Measurements from ENCODE around the gene GAGE1.
"Not testable (repeated sequence)": the region's sequence is repeated elsewhere in the genome, so short reads cannot be mapped to it uniquely, and the experiment has no call there.

The GAGE1 gene

DNA sequence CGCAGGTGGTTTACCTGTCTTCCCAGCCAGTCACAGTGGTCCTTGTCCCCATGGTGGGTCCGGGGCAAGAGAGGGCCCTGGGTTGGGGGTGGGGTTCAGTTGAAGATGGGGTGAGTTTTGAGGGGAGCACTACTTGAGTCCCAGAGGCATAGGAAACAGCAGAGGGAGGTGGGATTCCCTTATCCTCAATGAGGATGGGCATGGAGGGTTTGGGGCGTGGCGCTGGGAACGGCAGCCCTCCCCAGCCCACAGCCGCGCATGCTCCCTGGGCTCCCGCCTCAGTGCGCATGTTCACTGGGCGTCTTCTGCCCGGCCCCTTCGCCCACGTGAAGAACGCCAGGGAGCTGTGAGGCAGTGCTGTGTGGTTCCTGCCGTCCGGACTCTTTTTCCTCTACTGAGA, at the start of gene GAGE1:
Gene GAGE1 (plus strand): TSS at position 301 of the 400 bp plus-strand sequence. CDS start 1,155 bp downstream, outside the sequence.
- DNase-seq (ENCODE audit: low read depth in 1 of 2, low spot score in 1 of 2): not testable (repeated sequence)

DNA sequence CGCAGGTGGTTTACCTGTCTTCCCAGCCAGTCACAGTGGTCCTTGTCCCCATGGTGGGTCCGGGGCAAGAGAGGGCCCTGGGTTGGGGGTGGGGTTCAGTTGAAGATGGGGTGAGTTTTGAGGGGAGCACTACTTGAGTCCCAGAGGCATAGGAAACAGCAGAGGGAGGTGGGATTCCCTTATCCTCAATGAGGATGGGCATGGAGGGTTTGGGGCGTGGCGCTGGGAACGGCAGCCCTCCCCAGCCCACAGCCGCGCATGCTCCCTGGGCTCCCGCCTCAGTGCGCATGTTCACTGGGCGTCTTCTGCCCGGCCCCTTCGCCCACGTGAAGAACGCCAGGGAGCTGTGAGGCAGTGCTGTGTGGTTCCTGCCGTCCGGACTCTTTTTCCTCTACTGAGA, 47.8 kb upstream of the GAGE1 start, which contains the start of gene GAGE12E:
Gene GAGE12E (plus strand): TSS at position 301 of the 400 bp plus-strand sequence. CDS start 1,155 bp downstream, outside the sequence.
- DNase-seq (ENCODE audit: low read depth in 1 of 2, low spot score in 1 of 2): not testable (repeated sequence)

- DNase-seq (ENCODE audit: low read depth in 1 of 2, low spot score in 1 of 2): not testable (repeated sequence)
Measured at GRCh38 chrX:49560542-49560941, 38.3 kb upstream of the GAGE1 start, which contains the start of gene GAGE12F. GAGE12F (plus strand) TSS chrX:49560842; CDS start chrX:49561997, 1,155 bp downstream.

GRCh38 chrX:49568728-49569127, 30.1 kb upstream of the GAGE1 start:
- DNase-seq (ENCODE audit: low read depth in 1 of 2, low spot score in 1 of 2): not testable (repeated sequence)

DNA sequence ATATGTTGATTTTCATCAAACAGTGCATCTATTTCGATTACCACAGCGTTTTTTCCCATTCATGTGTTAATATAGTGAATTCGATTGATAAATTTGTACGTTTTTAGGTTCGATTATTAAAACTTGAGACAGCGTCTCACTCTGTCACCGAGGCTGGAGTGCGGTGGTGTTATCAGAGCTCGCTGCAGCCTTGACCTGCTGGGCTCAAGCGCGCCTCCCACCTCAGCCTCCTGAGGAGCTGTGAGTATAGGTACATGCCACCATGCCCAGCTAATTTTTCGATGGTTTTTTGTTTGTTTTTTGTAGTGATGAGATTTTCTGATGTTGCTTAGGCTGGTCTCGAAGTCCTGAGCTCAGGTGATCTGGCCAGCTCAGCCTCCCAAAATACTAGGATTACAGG, 29.7 kb upstream of the GAGE1 start:
- DNase-seq (ENCODE audit: low read depth in 1 of 2, low spot score in 1 of 2): not testable (repeated sequence)

GRCh38 chrX:49570100-49570499, 28.7 kb upstream of the GAGE1 start, which contains the start of gene GAGE12G:
GAGE12G (plus strand) TSS chrX:49570400; CDS start chrX:49571555, 1,155 bp downstream.
- not testable (repeated sequence) for DNase-seq (ENCODE audit: low read depth in 1 of 2, low spot score in 1 of 2)

DNA sequence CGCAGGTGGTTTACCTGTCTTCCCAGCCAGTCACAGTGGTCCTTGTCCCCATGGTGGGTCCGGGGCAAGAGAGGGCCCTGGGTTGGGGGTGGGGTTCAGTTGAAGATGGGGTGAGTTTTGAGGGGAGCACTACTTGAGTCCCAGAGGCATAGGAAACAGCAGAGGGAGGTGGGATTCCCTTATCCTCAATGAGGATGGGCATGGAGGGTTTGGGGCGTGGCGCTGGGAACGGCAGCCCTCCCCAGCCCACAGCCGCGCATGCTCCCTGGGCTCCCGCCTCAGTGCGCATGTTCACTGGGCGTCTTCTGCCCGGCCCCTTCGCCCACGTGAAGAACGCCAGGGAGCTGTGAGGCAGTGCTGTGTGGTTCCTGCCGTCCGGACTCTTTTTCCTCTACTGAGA, 19.2 kb upstream of the GAGE1 start, which contains the start of gene GAGE12H:
Gene GAGE12H (plus strand): TSS at position 301 of the 400 bp plus-strand sequence. CDS start 1,155 bp downstream, outside the sequence.
- not testable (repeated sequence) for DNase-seq (ENCODE audit: low read depth in 1 of 2, low spot score in 1 of 2)

DNA sequence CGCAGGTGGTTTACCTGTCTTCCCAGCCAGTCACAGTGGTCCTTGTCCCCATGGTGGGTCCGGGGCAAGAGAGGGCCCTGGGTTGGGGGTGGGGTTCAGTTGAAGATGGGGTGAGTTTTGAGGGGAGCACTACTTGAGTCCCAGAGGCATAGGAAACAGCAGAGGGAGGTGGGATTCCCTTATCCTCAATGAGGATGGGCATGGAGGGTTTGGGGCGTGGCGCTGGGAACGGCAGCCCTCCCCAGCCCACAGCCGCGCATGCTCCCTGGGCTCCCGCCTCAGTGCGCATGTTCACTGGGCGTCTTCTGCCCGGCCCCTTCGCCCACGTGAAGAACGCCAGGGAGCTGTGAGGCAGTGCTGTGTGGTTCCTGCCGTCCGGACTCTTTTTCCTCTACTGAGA, 9.6 kb upstream of the GAGE1 start, which contains the start of gene GAGE2A:
Gene GAGE2A (plus strand): TSS at position 301 of the 400 bp plus-strand sequence. CDS start 1,155 bp downstream, outside the sequence.
- not testable (repeated sequence) for DNase-seq (ENCODE audit: low read depth in 1 of 2, low spot score in 1 of 2)

DNA sequence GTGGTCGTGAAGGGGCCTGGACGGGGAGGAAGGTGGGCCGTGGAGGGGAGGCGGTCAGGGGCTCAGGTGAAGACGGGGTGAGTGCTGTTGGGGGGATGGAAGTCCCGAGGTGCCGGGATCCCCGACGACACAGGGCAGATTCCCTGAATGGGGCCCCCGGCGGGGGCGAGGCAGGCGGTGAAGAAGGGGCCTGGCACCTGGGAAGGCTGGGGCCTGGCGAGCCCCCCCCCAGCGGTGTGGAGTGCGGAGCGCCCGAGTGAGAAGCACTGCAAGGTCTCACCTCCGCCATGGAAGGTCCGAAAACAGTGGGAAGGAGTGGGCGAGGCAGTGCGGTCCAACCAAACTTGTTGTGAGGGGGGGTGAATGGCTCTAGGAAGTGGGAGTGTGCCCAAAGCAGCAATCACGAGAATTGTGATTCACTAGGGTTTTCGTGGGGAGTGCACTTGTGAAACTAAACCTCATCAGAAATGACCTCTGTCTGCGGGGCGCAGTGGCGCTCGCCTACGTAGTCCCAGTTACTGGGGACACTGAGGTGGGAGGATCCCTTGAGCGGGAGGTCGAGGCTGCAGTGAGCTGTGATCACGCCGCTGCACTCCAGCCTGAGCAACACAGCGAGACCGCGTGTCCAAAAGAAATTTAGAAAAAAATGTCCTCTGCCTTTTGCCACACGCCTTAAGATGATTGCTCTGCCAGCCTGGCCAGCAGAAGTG, 8.9 kb upstream of the GAGE1 start:
- not testable (repeated sequence) for DNase-seq (ENCODE audit: low read depth in 1 of 2, low spot score in 1 of 2)

GRCh38 chrX:49590488-49590887, 8.3 kb upstream of the GAGE1 start:
- not testable (repeated sequence) for DNase-seq (ENCODE audit: low read depth in 1 of 2, low spot score in 1 of 2)

- DNase-seq (ENCODE audit: low read depth in 1 of 2, low spot score in 1 of 2): no peak
Measured at GRCh38 chrX:49610718-49611310, 12.0 kb downstream of the GAGE1 start.

GRCh38 chrX:49618574-49618973, 19.8 kb downstream of the GAGE1 start:
- no peak for DNase-seq (ENCODE audit: low read depth in 1 of 2, low spot score in 1 of 2)

GRCh38 chrX:49627086-49627777, 28.4 kb downstream of the GAGE1 start:
- DNase-seq (ENCODE audit: low read depth in 1 of 2, low spot score in 1 of 2): no peak

- DNase-seq (ENCODE audit: low read depth in 1 of 2, low spot score in 1 of 2): no peak
Measured at GRCh38 chrX:49644991-49645637, 46.3 kb downstream of the GAGE1 start.

GRCh38 chrX:49656533-49656932, 57.7 kb downstream of the GAGE1 start:
- no peak for DNase-seq (ENCODE audit: low read depth in 1 of 2, low spot score in 1 of 2)

All from stimulated activated CD4-positive, alpha-beta T cell treated with anti-CD3 and anti-CD28 coated beads, Interleukin-15, amount 100 ng/mL, for 1 hour (primary cell).